ENCODE results near the gene GABRR2. TPM values are rescaled to one million over a fixed set of nuclear protein-coding genes. Genes with fewer than 3 reads are reported as not detected.

The GABRR2 gene
- total RNA-seq, 1 experiment from 2014 or later = not detected

DNA sequence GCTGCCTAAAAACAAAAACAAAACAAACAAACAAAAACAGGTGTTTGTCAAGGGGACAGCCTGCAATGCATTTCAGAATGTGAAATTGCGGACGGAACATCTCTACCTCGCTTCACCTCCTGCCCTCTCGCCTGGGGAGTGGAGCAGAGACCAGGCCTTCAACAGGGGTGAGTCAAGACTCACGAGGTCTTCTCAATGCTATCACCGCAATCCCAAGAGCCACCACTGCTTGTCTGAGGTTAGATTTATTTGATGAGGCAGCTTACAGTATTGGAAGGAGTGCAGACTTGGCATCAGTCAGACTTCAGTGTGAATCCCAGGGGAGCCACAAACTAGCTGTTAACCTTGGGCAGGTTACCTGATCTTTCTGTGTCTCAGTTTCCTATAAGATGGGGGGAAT is 105.6 kb downstream of the GABRR2 start:
- DNase-seq (ENCODE audit: low spot score) = no peak

DNA sequence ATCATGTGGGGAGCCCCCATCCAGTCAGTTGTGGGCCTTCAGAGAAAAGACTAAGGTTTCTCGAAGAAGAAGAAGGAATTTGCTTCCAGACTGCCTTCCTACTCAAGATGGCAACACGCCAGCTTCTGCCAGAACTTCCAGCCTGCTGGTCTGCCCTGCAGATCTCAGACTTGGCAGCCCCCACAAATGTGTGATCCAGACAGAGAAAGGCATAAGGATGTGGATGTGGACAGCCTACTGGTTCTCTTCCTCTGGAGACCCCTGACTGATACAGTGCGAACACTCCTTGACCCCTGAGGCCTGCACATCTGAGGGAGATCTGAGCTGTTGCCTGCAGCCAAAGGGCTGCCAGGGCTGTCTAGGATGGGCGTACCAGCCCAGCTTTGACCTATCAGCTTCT is 106.5 kb downstream of the GABRR2 start:
- no peak for DNase-seq (ENCODE audit: low spot score)

Other genes starting within 250 kb of the GABRR2 start
- gene PNRC1, start 234.5 kb downstream of the GABRR2 start, total RNA-seq (2014; rRNA removed; shearing (Covaris generic)) = 17.8 and 19.4 TPM in 2 replicates
- gene SRSF12, start 197.2 kb downstream of the GABRR2 start, total RNA-seq (2014; rRNA removed; shearing (Covaris generic)) = not detected in 2 replicates
- 29.0 and 30.7 TPM in 2 replicates for gene PM20D2, start 169.2 kb downstream of the GABRR2 start, total RNA-seq (2014; rRNA removed; shearing (Covaris generic))
- not detected in 2 replicates for gene GABRR1, start 97.9 kb downstream of the GABRR2 start, total RNA-seq (2014; rRNA removed; shearing (Covaris generic))
- 19.9 and 22.1 TPM in 2 replicates for gene UBE2J1, start 37.4 kb upstream of the GABRR2 start, total RNA-seq (2014; rRNA removed; shearing (Covaris generic))
- gene RRAGD, start 97.0 kb upstream of the GABRR2 start, total RNA-seq (2014; rRNA removed; shearing (Covaris generic)) = not detected in 2 replicates
- not detected in 2 replicates for gene ANKRD6, start 117.9 kb upstream of the GABRR2 start, total RNA-seq (2014; rRNA removed; shearing (Covaris generic))

All from HT-29 (cell line).